Amygdala (tissue), 56 donors: ENCODE measurements around the gene PSIP1.

Source experiments
- DNase-seq, 56 donors: peaks; one replicate each; lab custom pipeline; 2025; lab: John Stamatoyannopoulos, UW

Gene PSIP1

DNA sequence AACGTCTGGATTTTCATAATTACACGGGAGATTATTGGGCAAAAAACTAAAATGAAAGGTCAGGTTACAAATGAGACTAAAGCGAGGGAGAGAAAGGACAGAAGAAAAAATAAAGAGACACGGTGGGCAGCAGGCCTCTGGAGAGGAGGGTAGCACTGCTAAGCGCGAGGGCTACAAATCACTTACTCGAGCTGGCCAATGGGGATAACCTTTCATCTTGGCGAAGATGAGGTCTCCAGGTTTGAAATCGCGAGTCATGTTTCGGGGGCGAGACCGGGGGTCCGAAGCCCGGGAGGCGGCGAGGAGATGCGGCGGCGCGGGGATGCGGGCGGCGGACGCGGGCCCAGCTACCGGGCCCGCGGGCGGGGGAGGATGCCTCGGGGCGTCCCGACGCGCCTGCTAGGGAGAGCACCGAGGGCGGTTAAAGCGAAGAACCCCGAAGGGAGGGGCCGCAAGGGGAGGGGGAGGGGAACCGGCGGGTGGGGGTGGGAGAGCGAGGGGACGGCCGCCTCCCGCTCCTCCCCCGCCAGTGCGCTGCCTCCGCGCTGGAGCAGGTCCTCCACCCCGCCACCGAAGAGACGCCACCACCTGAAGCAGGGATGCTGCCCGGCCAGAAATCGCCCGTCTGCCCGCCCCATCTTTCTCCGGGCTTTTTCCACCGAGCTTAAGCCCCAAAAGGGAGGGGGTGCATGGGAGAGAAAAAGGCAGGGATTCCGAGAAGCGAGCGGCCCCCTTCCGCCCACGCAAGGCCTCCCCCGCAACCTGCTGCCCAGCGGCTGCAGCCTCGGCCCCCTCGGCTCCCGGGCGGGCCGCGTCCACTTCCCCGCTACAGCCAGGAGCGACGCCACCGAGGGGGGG lies 610 bp downstream of the PSIP1 start:
- DNase-seq, result peak in 38 of 56 donors; percentile 21 to 74 (median 49)

DNA sequence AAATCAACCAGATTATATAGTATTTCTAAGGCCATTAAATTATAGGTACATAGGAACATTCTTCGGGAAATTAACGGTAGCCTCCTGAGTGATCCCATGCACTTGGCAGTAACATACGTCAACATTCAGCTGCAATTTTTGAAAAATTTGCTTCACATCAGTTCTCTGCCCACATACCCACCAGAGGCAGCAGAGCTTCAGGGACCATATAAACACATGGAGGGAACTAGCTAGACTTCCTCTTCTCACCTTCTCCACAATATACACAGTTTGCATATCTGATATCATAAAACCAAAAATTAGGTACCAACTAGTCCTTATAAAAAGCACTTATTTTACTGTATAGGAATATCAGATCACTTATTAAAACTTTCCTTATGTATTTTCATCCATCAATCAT lies 4.8 kb downstream of the PSIP1 start:
- no peak for DNase-seq

DNA sequence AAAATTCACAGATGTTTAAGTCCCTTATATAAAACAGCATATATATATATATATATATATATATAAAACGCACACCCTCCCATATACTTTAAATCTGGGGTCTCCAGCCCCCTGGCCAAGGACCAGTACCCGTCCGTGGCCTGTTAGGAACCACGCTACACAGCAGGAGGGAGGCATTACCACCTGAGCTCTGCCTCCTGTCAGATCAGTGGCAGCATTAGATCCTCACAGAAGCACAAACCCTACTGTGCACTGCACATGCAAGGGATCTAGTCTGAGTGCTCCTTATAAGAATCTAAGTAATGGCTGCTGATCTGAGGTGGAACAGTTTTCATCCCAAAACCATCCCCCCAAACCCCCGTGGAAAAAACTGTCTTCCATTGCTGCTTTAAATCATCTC lies 9.0 kb downstream of the PSIP1 start:
- no peak for DNase-seq

DNA sequence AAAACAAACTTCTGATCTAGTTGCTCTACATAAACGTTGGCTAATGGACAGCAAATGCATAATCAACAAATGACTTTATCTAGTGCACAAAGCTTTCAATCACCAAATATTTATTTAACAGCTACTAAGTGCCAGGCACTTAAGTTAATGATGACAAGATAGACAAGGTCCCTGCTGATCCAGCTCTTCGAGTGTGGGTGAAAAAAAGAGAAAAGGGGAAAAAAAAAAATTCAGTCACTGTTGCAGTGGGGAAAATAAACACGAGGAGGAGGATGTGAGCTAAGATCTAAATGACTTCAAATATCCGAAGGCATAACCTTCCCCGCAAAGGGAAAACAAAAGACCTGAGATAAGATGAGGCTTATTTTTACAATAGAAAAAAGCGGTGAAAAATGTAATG lies 9.6 kb downstream of the PSIP1 start:
- no peak for DNase-seq

DNA sequence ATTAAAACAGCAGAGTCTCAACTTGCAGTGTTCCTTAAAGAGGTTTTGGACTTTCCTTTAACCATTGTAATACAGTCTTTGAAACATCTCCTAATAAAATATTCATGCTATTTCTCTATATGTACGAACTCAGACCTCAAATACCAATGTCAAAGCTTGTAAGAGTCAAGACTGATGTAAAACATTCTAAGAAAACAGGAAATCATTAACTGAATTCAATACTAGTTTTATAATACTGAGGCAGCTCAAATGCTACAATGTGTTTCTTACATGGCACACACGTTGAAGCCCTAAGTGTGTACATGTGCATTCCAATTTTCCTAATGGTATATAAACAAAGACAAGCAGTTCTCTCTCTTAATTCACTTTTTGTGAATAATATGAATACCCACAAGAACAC lies 11.6 kb downstream of the PSIP1 start:
- DNase-seq, result no peak

DNA sequence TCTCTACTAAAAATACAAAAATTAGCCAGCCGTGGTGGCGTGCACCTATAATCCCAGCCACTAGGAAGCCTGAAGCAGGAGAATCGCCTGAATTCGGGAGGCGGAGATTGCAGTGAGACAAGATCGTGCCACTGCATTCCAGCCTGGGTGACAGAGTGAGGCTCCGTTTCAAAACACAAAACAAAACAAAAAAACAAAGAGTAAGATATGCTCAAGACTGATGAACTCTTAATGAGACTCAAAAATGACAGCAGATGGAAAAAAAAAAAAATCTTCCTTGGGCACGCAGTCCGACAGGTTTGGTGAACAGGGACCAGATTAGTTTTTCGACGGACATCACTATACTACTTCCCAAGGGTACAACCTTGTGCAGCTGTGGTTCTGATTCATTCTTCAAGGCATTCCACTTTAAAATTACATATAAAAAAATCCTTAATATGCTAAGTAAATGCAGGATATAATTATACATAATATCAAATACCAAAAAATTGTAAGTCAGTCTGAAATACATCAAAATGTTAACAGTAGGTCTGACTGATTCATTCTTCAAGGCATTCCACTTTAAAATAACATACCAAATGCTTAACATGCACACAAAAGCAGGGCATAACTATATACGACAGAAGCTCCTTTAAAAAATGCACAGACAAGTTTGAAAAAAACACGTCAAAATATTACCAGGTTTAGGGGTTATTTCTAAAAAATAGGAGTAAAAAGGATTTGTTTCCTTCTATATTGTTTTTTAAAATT lies 12.3 kb downstream of the PSIP1 start:
- no peak for DNase-seq

DNA sequence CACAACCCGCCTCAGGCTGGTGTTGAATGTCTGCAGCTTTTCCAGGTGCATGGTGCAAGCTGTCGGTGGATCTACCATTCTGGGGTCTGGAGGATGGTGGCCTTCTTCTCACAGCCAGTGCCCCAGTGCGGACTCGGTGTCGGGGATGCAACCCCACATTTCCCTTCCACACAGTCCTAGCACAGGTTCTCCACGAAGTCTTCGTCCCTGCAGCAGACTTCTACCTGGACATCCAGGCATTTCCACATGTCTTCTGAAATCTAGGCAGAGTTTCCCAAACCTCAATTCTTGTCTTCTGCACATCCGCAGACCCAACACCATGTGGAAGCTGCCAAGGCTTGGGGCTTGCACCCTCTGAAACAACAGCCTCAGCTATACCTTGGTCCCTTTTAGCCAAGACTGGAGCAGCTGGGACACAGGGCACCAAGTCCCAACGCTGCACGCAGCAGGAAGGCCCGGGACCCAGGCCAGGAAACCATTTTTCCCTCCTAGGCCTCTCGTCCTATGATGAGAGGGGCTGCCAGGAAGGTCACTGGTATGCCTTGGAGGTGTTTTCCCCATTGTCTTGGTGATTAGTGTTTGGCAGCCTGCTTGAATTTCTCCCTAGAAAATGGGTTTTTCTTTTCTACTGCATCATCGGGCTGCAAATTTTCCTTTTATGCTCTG lies 18.2 kb downstream of the PSIP1 start:
- DNase-seq, result no peak

DNA sequence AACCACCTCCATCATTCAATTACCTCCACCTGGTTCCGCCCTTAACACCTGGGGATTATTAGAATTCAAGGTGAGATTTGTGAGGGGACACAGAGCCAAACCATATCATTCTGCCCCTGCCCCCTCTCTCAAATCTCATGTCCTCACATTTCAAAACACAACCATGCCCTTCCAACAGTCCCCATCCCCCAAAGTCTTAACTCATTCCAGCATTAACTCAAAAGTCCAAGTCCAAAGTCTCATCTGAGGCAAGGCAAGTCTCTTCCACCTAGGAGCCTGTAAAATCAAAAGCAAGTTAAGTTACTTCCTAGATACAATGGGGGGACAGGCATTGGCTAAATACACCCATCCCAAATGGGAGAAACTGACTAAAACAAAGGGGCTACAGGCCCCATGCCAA lies 18.8 kb downstream of the PSIP1 start:
- no peak for DNase-seq

DNA sequence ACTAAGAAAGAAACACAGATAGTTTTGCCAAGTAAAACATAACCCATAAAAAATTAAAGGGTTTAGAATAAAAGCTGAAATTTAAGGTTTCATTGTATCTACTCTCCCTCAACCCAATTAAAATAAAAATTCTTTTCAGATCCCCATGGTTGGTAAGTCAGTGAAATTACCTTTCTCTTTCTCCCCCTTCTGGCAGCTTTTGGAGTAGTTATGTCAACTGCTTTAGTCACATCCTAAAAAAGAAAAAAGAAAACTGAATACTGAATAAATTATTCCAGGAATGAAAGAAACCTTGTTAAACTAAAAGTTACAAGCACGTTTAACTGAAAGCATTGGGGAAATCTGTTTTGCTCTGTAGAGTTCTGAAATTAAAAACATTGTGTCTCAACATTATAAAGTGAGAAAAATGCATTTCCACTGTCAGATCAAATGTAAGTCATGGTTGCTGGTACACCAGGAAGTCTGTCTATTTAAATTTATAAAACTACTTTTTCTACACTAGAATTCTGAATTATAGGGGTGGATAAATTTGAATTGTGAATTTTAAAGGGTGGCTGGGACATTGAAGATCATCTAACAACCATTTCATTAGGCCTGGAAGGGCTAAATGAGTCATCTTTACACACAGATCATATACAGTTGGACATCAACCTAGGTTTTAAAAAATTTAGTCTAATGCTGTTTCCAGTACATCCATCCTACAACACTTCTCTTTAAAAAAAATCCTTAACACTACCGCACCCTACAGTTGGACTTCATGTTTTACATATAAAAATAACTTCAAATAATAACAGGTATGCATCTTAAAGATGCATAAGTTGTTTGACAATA lies 24.7 kb downstream of the PSIP1 start:
- no peak for DNase-seq

DNA sequence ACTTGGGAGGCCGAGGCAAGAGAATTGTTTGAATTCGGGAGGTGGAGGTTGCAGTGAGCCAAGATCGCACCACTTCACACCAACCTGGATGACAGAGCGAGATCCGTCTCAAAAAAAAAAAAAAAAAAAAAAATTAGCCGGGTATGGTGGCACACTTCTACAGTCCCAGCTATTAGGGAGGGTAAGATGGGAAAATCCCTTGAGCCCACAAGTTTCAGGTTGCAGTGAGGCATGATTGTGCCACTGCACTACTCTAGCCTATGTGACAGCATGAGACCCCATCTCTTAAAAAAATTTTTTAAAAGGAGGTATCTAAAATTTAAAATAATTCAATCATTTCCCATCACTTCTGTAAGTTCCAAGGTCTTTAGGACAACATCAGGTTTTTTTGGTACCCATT lies 26.0 kb downstream of the PSIP1 start:
- DNase-seq, result no peak

DNA sequence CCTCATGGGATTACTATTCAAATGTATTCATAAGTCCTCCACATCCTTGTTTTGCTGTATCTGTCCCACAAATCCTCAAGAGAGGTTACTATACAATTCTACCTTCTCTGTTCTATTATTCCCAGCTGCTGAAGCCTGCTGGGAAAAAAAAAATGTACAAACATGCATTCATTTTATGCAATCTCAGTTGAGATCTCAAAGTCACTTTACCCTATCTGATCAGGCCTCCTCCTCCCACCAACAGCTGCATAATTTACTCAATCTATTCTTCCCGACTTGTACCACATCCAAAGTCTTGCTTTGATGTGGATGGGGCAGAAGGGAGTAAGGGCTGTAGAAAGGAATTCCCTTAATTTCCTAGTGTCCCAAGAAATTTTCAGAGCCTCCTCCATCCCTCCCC lies 28.6 kb downstream of the PSIP1 start:
- no peak for DNase-seq

DNA sequence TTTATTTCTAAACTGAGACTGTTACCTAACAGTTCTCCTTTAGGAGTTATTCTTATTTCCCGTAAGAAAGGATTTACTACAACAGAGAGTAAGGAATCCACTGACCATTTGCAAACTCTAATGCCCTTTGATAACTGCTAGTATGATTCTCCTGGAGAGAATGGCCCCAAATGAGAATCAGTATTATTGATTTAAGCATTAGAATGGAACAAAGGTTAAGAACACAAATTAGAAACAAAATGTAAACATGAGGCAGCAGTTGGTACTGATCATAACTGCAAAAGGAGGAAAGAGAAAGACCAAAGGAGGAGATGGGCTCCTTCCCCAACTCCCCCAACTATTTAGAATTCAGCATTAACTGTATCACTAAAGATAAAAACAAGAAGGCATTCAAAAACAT lies 30.7 kb downstream of the PSIP1 start:
- DNase-seq, result no peak

DNA sequence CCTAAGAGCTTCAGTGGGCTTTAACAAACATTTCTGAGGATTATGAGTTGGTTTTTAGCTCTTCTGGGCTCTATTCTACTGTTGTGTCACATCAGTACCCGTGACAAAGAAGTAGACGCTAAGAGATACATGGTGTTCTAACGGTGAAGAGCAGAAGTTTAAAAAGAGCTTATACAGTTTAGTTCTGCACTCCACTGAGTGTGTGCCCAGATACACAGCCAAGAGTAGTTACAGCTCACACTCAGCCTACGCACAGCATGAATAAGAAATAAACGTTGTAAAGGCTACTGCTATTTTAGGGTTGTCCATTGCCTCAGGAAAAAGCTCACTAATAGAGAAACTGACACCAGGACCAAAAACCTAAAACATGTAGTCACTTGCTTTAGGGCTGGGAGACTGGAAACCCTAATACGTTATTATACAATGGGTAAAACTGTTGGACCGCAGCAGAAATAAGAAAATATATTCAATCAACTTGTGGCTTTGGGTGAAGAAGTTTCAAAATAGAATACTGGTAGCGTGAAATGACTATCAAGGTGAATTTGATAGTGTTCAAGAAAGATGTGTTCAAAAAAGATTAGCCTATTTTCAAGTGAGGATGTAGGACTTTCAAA lies 34.7 kb downstream of the PSIP1 start:
- DNase-seq, result peak in 1 of 56 donors; percentile 8

DNA sequence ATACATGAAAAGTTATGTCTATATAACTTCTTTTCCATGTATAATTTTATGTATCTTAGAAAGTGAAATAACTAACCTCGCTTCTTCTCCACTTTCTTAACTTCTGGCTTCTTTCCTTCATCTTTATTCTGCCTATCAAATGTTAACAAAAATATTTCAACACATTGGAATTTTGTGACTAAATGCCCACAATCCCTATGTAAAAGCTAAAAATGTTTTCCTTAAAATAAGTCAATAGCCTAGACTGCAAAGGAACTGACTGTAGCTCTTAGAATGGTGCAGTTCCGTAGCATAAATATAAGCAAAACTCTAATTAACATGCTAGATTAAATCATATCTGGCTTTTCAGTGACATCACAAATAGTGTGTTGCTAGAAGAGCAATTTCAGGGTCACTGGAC lies 40.9 kb downstream of the PSIP1 start:
- DNase-seq, result no peak

DNA sequence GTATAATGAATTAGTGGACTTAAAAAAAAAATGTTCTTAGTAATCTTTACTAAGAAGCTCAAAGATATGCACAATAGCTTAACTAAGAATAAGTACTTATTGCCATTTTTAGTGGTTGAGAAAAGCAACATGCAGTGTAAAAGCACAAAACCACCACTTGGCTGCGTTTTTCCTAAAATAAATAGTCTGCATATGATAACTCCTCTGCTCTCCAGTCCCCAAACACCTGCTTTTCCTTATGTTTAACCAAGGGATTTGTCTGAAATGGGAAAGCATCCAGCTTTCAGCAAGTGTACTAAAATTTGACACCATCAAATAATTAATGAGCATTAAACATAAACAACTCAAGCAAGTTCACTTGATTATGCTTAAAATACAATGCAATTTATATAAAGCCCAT lies 41.4 kb downstream of the PSIP1 start:
- DNase-seq, result no peak

DNA sequence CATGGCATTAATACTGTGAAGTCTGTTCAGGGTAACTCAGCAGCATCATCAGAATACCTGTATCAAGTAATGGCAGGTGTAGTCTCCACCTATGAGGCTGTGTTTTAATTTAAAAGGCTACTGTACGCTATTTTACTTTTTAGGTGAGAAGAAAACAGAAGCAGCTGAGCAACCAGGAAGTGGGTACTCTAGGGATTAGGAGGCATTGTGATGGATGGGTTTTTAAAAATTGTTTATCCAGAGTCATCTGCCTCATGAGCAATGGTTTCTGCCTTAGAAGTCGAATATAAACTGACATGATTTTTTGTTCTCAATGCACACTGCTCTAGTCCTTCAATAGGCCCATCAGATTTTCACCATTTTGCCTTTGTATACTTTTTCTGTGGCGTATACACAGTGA lies 42.6 kb downstream of the PSIP1 start:
- DNase-seq, result no peak

DNA sequence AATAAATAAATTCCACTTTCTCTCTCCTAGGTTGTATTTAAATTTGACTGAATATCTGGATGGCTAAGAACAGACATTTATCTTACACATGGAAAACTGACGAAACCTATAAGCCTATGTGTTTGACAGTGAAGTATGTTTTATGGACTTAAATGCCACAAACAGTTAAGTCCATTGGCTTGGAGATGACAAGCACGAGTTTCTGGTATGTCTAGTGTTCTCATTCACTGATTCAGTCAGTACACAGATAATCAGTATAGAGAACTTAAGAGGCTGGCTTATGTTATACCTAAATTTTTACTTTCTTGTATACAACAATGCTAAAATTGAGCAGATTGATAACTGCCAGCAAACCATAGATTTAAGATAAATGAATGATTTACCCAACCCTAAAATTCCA lies 49.2 kb downstream of the PSIP1 start:
- DNase-seq, result no peak

DNA sequence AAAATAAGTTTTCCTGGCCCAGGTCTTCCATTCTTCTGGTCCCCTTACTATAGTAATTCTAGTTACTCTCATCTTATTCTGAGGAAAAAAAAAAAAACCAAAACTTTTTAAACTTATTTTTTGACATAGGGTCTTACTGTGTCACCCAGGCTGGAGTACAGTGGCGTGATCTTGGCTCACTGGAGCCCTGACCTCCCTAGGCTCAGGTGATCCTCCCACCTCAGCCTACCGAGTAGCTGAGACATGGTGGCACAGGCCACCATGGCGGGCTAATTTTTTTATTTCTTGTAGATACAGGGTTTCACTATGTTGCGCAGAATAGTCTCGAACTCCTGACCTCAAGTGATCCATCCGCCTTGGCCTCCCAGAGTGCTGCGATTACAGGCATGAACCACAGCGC lies 49.7 kb downstream of the PSIP1 start:
- no peak for DNase-seq

DNA sequence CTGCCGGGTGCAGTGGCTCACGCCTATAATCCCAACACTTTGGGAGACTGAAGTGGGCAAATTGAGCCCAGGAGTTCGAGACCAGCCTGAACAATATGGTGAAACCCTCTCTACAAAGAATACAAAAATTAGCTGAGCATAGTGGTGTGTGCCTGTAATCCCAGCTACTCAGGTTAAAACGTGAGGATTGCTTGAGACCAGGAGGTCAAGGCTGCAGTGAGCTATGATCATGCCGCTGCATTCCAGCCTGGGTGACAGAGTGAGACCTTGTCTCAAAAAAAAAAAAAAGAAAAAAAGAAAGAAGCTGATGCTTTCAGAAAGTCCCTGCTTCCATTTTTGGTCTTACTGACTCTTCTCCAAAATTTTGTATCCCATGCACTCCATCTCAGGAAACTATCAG lies 56.8 kb downstream of the PSIP1 start:
- no peak for DNase-seq

DNA sequence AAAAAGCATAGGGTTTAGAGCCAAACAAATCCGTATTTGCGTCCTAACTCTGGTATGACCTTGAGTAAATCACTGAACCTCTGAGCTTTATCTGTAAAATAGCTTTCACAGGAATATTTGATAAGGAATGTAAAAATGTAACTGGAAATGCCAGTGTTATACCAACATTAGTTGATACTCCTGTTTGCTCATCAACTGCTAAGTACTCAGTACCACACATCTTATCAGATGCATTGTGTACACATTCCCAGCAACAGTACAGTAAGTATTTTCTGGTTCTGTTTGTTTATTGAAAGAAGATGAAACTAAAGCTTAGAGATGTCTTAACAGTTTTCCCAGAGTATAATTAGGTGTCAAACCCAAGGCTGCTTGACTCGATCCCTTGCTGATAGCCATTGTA lies 66.6 kb downstream of the PSIP1 start:
- DNase-seq, result no peak
